ENCODE data around the gene WDR1. TPM values are rescaled to one million over a fixed set of nuclear protein-coding genes. Genes with fewer than 3 reads are reported as not detected.

The WDR1 gene
- total RNA-seq, 3 donors from 2014 or later (not counting 1 experiment from before 2014, with no cell fraction given) = 411 to 477 (median 468) TPM

DNA sequence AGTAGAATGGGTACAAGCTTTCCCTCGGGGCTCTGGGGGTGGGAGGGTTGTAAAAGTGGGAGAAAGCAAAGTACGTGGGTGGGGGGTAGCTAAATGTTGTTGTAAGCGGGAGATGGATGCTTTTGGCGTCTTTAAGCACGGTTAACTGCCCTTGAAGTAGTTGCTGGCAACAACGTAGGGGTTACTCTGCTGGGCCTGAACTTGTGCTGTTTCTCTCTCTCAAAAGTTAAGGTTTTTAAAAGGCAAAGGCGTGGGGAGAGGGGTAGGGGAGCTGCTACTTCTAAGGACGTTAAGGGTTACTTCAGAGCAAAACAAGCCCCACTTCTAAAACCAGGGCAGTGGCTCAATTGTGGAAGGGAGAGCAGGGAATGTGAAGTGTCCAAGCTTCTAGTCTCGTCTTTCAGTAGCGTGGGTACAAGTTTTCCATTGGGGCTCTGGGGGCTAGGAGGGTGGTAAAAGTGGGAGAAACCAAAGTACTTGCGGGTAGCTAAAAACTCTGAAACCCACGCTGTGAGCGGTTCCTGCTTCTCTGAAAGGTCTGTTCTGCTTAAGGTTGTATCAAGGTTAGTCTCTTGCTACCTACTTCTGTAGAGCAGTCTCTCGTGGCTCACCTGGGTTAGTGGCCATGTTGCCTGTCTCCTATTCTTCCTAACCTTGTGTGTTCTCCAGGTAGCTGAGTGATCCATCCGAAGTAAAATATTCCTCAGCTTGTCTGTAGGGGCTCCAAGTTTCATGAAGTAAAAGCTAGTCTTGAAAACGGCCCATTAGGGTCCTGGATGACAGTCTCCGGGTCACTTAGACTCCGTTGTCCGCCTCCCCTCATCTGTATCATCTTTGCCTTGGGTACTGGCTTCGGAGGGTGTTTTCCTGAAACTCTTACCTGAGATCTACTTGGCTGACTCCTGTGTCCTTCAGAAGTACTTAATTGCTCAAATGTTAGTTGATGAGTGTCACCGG is 1.7 kb upstream of the WDR1 start:
- Mint-ChIP-seq H3K27ac (peak overlapping the region; percentile 98 to 99), H3K9me3 (no peaks in the 10 kb centered on the region), H3K36me3 (peaks cover 6% of the 10 kb centered on the region), H3K4me1 (peaks cover 35 to 45% of the 10 kb centered on the region in 2 donors), H3K27me3 (ENCODE audit: low read depth in 2 of 2) (no peaks in the 10 kb centered on the region), H3K4me3 (peak overlapping the region; percentile 94)
- peak in 1 of 2 donors; percentile 51 for DNase-seq
- TF ChIP-seq, protein P1, sequence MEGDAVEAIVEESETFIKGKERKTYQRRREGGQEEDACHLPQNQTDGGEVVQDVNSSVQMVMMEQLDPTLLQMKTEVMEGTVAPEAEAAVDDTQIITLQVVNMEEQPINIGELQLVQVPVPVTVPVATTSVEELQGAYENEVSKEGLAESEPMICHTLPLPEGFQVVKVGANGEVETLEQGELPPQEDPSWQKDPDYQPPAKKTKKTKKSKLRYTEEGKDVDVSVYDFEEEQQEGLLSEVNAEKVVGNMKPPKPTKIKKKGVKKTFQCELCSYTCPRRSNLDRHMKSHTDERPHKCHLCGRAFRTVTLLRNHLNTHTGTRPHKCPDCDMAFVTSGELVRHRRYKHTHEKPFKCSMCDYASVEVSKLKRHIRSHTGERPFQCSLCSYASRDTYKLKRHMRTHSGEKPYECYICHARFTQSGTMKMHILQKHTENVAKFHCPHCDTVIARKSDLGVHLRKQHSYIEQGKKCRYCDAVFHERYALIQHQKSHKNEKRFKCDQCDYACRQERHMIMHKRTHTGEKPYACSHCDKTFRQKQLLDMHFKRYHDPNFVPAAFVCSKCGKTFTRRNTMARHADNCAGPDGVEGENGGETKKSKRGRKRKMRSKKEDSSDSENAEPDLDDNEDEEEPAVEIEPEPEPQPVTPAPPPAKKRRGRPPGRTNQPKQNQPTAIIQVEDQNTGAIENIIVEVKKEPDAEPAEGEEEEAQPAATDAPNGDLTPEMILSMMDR (IDR thresholded peaks at IDR 0.05) = no peak
- H3K4me3 ChIP-seq (ENCODE audit: low read length) = no peak overlapping the region
- H3K9me3 ChIP-seq (ENCODE audit: control insufficient read depth, insufficient read depth, low read length) = no peaks in the 10 kb centered on the region
- H3K4me1 ChIP-seq (ENCODE audit: control insufficient read depth, insufficient read depth, low read length) = peaks cover 42% of the 10 kb centered on the region
- H3K36me3 ChIP-seq (ENCODE audit: control insufficient read depth, insufficient read depth, low read length) = peaks cover 19% of the 10 kb centered on the region
- H3K27me3 ChIP-seq (ENCODE audit: control insufficient read depth, insufficient read depth, low read length) = no peaks in the 10 kb centered on the region
- WGBS (ENCODE audit: insufficient coverage) = 80% methylated on average over 21 of the region's 21 CpGs
- intact Hi-C loops (cut with micrococcal nuclease) = no loop called here
- peak overlapping the region; percentile 95 for H3K27ac ChIP-seq (ENCODE audit: low read length)
- ATAC-seq = no peak

- Mint-ChIP-seq H3K27me3 (ENCODE audit: low read depth in 2 of 2) (no peaks in the 10 kb centered on the region), H3K4me3 (peak overlapping the region; percentile 94), H3K27ac (peak overlapping the region; percentile 98 to 99), H3K9me3 (no peaks in the 10 kb centered on the region), H3K36me3 (peaks cover 10% of the 10 kb centered on the region), H3K4me1 (peaks cover 43 to 53% of the 10 kb centered on the region in 2 donors)
- Histone ChIP-seq H3K4me1 (ENCODE audit: control insufficient read depth, insufficient read depth, low read length) (peaks cover 44% of the 10 kb centered on the region), H3K27ac (ENCODE audit: low read length) (peak overlapping the region; percentile 95), H3K36me3 (ENCODE audit: control insufficient read depth, insufficient read depth, low read length) (peaks cover 28% of the 10 kb centered on the region), H3K4me3 (ENCODE audit: low read length) (peak overlapping the region; percentile 64), H3K9me3 (ENCODE audit: control insufficient read depth, insufficient read depth, low read length) (no peaks in the 10 kb centered on the region), H3K27me3 (ENCODE audit: control insufficient read depth, insufficient read depth, low read length) (no peaks in the 10 kb centered on the region)
- intact Hi-C loops (cut with micrococcal nuclease) = loop anchor here (1.0 to 2.0 kb wide), 2 partner anchors 21 to 339 kb away; partner anchors contain the start of gene ZNF518B
- TF ChIP-seq, protein P1 (IDR thresholded peaks at IDR 0.05) = no peak
- DNase-seq (peak in 1 of 2 donors; percentile 78), ATAC-seq (no peak)
- 38% methylated on average over 16 of the region's 17 CpGs for WGBS (ENCODE audit: insufficient coverage)
Observed at GRCh38 chr4:10117359-10118047, 904 bp upstream of the WDR1 start.

DNA sequence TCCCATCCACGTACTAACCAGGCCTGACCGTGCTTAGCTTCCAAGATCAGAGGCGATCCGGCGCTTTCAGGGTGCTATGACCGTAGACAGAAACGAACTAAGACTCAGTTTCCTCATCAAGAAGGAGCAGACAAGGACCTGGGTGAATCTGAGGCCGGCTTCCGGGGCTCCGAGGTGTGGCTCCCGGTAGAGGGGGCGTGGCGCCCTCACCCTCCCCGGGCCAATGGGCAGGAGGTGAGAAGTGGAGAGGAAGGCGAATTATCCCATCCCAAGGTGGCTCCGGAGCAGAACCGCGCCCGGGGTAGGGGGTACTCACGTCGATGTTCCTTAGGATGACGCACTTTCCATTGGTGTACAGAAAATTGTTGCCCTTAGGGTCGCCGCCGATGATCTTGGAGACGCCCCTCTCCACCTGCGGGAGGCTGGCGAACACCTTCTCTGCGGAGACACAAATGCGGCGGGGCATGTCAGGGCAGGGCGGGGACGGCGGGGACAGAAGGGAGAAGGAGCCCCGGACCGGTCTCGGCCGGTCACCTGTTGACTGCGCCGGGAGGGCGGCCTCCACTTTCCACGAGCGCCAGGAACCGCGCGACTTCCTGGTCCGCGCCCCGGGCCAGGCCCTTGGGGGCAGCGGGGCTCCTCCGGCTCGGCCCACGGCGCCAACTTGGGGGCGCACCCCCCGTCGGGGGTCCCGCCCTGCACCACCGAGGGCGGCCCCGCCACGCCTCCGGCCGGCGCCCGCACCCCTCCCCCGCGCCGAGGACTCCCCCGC is 616 bp downstream of the WDR1 start:
- Histone ChIP-seq H3K4me3 (ENCODE audit: low read length) (peak overlapping the region; percentile 68), H3K36me3 (ENCODE audit: control insufficient read depth, insufficient read depth, low read length) (peaks cover 43% of the 10 kb centered on the region), H3K27ac (ENCODE audit: low read length) (peak overlapping the region; percentile 68), H3K9me3 (ENCODE audit: control insufficient read depth, insufficient read depth, low read length) (no peaks in the 10 kb centered on the region), H3K27me3 (ENCODE audit: control insufficient read depth, insufficient read depth, low read length) (no peaks in the 10 kb centered on the region), H3K4me1 (ENCODE audit: control insufficient read depth, insufficient read depth, low read length) (peaks cover 57% of the 10 kb centered on the region)
- Mint-ChIP-seq H3K36me3 (peaks cover 10% of the 10 kb centered on the region), H3K4me3 (peak overlapping the region; percentile 94), H3K4me1 (peaks cover 57 to 69% of the 10 kb centered on the region in 2 donors), H3K27me3 (ENCODE audit: low read depth in 2 of 2) (no peaks in the 10 kb centered on the region), H3K27ac (peak overlapping the region; percentile 98 to 99), H3K9me3 (no peaks in the 10 kb centered on the region)
- DNase-seq (peak; percentile 49 to 84), ATAC-seq (peak in 2 of 3 donors; percentile 29 to 42)
- WGBS (ENCODE audit: insufficient coverage) = 2% methylated on average over 70 of the region's 70 CpGs
- intact Hi-C loops (cut with micrococcal nuclease) = loop anchor here (1.0 to 2.0 kb wide), 2 partner anchors 10 to 341 kb away; partner anchors contain the start of gene ZNF518B
- TF ChIP-seq, protein P1 (IDR thresholded peaks at IDR 0.05) = no peak

Measured in natural killer cell (primary cell).